GM12892 (cell line): ENCODE measurements around the gene THBS2.
"Not testable (repeated sequence)": the region's sequence is repeated elsewhere in the genome, so short reads cannot be mapped to it uniquely, and the experiment has no call there.

Experiments
- DNase-seq: peaks from one replicate; pipeline ENCODE4 v3.0.0; 2011; ENCODE audit not compliant: insufficient read length
- FAIRE-seq: peaks from 2 replicates; lab custom pipeline; 2011; peaks lifted over from hg19 to GRCh38; lab: Jason Lieb, UNC
- POLR2A ChIP-seq: IDR thresholded peaks from 2 replicates; pipeline ENCODE4 v1.6.1; 2011; ENCODE audit warnings: low read depth, low read length, control low read depth
- POLR2AphosphoS5 ChIP-seq: IDR thresholded peaks from 2 replicates; pipeline ENCODE4 v1.6.1; 2011; ENCODE audit warnings: low read depth, low read length, control low read depth
- TAF1 ChIP-seq: IDR thresholded peaks from 2 replicates; pipeline ENCODE4 v1.6.1; 2011; ENCODE audit warnings: low read depth, mild to moderate bottlenecking, control low read depth, low read length, borderline replicate concordance

The THBS2 gene

GRCh38 chr6:169269180-169270076 is 15.8 kb upstream of the THBS2 start:
- FAIRE-seq (no peak), DNase-seq (no peak)
- no peak for TF ChIP-seq POLR2AphosphoS5
- no peak for TF ChIP-seq TAF1
- TF ChIP-seq POLR2A = no peak

- no peak for TF ChIP-seq POLR2AphosphoS5
- TF ChIP-seq TAF1 = no peak
- no peak for TF ChIP-seq POLR2A
- DNase-seq (no peak), FAIRE-seq (no peak)
Observed at GRCh38 chr6:169268276-169268675, 14.6 kb upstream of the THBS2 start.

- DNase-seq = no peak
- no peak for FAIRE-seq
- TF ChIP-seq POLR2A = no peak
- no peak for TF ChIP-seq TAF1
Observed at GRCh38 chr6:169266746-169267591, 13.3 kb upstream of the THBS2 start.

GRCh38 chr6:169266261-169266660 is 12.6 kb upstream of the THBS2 start:
- DNase-seq (no peak), FAIRE-seq (no peak)
- TF ChIP-seq POLR2A (no peak), TAF1 (no peak), POLR2AphosphoS5 (no peak)

GRCh38 chr6:169265486-169266131 is 12.0 kb upstream of the THBS2 start:
- FAIRE-seq (no peak), DNase-seq (no peak)
- TF ChIP-seq TAF1 (no peak), POLR2A (no peak), POLR2AphosphoS5 (no peak)

GRCh38 chr6:169263836-169264608 is 10.4 kb upstream of the THBS2 start:
- TF ChIP-seq POLR2A = no peak
- no peak for TF ChIP-seq TAF1
- TF ChIP-seq POLR2AphosphoS5 = no peak
- FAIRE-seq (no peak), DNase-seq (no peak)

- FAIRE-seq (no peak), DNase-seq (no peak)
- TF ChIP-seq TAF1 = no peak
- TF ChIP-seq POLR2AphosphoS5 = no peak
- no peak for TF ChIP-seq POLR2A
Observed at GRCh38 chr6:169263374-169263773, 9.7 kb upstream of the THBS2 start.

- FAIRE-seq, DNase-seq: not testable (repeated sequence)
Observed at GRCh38 chr6:169262602-169263001, 9.0 kb upstream of the THBS2 start.

- no peak for FAIRE-seq
- TF ChIP-seq POLR2A (no peak), POLR2AphosphoS5 (no peak), TAF1 (no peak)
- DNase-seq = no peak
Observed at GRCh38 chr6:169256518-169256917, 2.9 kb upstream of the THBS2 start.

- TF ChIP-seq POLR2AphosphoS5 (no peak), POLR2A (no peak), TAF1 (no peak)
- no peak for FAIRE-seq
- no peak for DNase-seq
Observed at GRCh38 chr6:169256061-169256460, 2.4 kb upstream of the THBS2 start.

- no peak for FAIRE-seq
- TF ChIP-seq POLR2AphosphoS5 (no peak), POLR2A (no peak), TAF1 (no peak)
- DNase-seq = no peak
Observed at GRCh38 chr6:169255643-169256042, 2.0 kb upstream of the THBS2 start.
